AG04450 (cell line): ENCODE data around the gene CTBP2. TPM values are rescaled to one million over a fixed set of nuclear protein-coding genes. Genes with fewer than 3 reads are reported as not detected.
A peak's percentile ranks its signal among the peaks of the same experiment; 100 is the strongest.

ENCODE experiments used
- CTCF ChIA-PET: fragments of 300-600, 350-600 bp; formaldehyde crosslinking; extraction: SDS; loops from one replicate; lab custom pipeline; 2022; ENCODE audit warnings: antibody characterized with exemption, inconsistent platforms; lab: Charles Lee
- POLR2A ChIA-PET: fragments of 350-600 bp; formaldehyde crosslinking; extraction: SDS; loops from one replicate; lab custom pipeline; 2021; ENCODE audit warnings: antibody characterized with exemption, inconsistent platforms; lab: Yijun Ruan, JAX
- DNase-seq: peaks from one replicate; pipeline ENCODE4 v3.0.0-alpha.2; 2011; ENCODE audit warnings: low read depth, low spot score
- H3K27ac ChIP-seq: one replicate; pipeline ENCODE4 v1.5.1; 2012; ENCODE audit warnings: low read depth, low read length, control low read depth
- H3K27me3 ChIP-seq: one replicate; pipeline ENCODE4 v1.6.0; 2012; ENCODE audit warnings: low read length; ENCODE audit not compliant: control insufficient read depth, insufficient read depth
- H3K4me3 ChIP-seq: 2 replicates; pipeline ENCODE4 v1.5.1; 2011; ENCODE audit warnings: mild to moderate bottlenecking, low read depth, low read length, control low read depth
- H3K9me3 ChIP-seq: 2 replicates; pipeline ENCODE4 v1.5.1; 2012; ENCODE audit warnings: low read length; ENCODE audit not compliant: control insufficient read depth, insufficient read depth
- CTCF ChIP-seq: IDR thresholded peaks from 2 replicates; pipeline ENCODE4 v1.5.1; 2011; ENCODE audit warnings: low read depth, low read length, control low read depth, inconsistent platforms
- polyA plus RNA-seq: library from polyadenylated mRNA; depleted of rRNA; stranded (reverse); fragments of >200 nt; gene quantifications from 2 replicates; pipeline ENCODE4 v1.2.3, GENCODE V29; 2011

The CTBP2 gene
- polyA plus RNA-seq, 1 experiment: 52.5 TPM

GRCh38 chr10:125025341-125025740 is 135.0 kb downstream of the CTBP2 start:
- Histone ChIP-seq H3K4me3 (no peak overlapping the region), H3K9me3 (no peaks in the 10 kb centered on the region; the same call in 1 of the 2 replicates), H3K27ac (no peak overlapping the region), H3K27me3 (no peaks in the 10 kb centered on the region)
- peak; percentile 15 for DNase-seq
- ChIA-PET POLR2A (interaction anchor here (1.3 kb wide), 1 partner anchor 10 kb away, joined by 4 read pairs; no protein-coding TSS in a partner anchor), CTCF (interaction anchor here (0.6 kb wide), 1 partner anchor 11 kb away, joined by 3 read pairs; no protein-coding TSS in a partner anchor)
- no peak for TF ChIP-seq CTCF

- no peak for DNase-seq
- ChIA-PET POLR2A (no interaction called here), CTCF (interaction anchor here (0.6 to 1.1 kb wide), 2 partner anchors 12 to 23 kb away, joined by 3 read pairs; no protein-coding TSS in a partner anchor)
- no peak for TF ChIP-seq CTCF
- H3K27me3 ChIP-seq: no peaks in the 10 kb centered on the region
- H3K9me3 ChIP-seq: no peaks in the 10 kb centered on the region; the same call in 1 of the 2 replicates
- H3K4me3 ChIP-seq: no peak overlapping the region
- peak overlapping the region; percentile 3 for H3K27ac ChIP-seq
Observed at GRCh38 chr10:125024497-125025234, 135.7 kb downstream of the CTBP2 start.

DNA sequence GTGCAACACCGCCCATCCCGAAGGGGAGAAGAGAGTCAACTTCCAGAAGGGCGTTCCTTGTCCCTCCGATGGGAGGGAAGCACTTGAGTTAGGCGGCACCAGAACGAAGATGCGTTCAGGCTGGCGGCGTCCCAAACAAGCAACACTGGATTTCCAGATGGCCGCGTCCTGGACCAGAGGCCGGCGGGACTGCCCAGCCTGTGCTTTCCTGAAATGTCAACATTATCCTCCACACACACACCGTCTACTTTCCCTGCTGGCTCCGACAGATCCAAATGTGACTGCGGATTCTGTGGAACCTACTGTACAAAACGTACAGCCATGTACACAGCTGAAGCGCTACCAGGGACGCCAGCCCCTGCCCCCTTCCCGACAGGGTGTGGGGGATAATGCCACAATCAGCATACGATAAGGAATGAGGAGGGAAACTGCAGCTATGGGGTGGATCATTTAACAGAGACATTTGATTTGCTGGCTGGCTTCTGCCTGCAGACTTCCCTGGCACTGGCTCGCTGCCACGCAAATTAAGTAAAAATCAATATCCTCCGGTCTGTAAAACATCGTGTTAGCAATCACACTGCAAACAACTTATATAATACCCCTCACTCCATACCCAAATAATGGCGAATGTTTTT is 136.4 kb downstream of the CTBP2 start:
- no peaks in the 10 kb centered on the region; the same call in 1 of the 2 replicates for H3K9me3 ChIP-seq
- CTCF ChIA-PET: interaction anchor here (1.1 kb wide), 1 partner anchor 24 kb away, joined by 3 read pairs; no protein-coding TSS in a partner anchor
- no peak for TF ChIP-seq CTCF
- no peaks in the 10 kb centered on the region for H3K27me3 ChIP-seq
- POLR2A ChIA-PET: no interaction called here
- no peak overlapping the region for H3K4me3 ChIP-seq
- H3K27ac ChIP-seq: no peak overlapping the region
- DNase-seq: no peak

DNA sequence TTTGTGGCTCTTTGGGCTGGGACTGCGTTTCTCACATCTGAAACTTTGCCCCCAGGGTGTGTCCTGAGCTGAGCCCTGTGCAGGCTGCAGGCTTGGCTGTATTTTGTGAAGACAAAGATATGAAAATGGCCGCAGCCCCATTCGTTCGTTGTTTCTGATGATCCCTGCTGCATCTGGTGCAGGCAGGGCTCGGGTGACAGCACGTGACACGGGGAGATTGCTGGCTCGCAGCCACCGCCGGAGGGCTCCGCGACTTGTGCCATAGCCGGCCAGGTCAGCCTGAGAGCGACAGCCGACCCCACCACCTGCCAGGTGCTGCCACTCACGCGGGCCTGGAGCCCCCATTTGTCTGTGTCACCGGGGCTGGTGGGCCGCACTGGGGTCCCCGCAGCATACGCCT is 137.1 kb downstream of the CTBP2 start:
- TF ChIP-seq CTCF: no peak
- Histone ChIP-seq H3K4me3 (no peak overlapping the region), H3K27ac (no peak overlapping the region), H3K9me3 (no peaks in the 10 kb centered on the region; the same call in 1 of the 2 replicates), H3K27me3 (no peaks in the 10 kb centered on the region)
- DNase-seq: no peak
- CTCF ChIA-PET: no interaction called here
- POLR2A ChIA-PET: no interaction called here

DNA sequence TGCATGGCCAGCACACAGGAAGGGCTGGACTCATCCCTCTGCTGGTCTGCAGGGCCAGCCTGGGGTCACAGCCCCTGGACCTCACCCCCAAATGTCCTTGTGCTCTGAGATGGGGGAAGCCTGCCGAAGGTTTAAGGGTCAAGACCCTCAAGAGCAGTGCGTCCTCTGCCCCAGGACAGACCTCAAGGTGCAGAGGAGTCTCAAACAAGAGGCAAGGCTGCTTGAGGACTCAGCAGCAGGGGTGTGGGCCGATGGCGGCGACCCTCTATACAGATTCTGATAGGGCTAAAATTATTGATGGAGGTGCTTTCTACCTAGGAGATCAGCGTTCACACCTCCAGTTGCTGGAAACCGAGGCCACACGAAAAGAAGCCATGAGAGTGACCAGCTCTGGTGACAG is 137.7 kb downstream of the CTBP2 start:
- no peak for DNase-seq
- H3K27ac ChIP-seq: no peak overlapping the region
- H3K27me3 ChIP-seq: no peaks in the 10 kb centered on the region
- POLR2A ChIA-PET: no interaction called here
- no peak for TF ChIP-seq CTCF
- H3K9me3 ChIP-seq: no peaks in the 10 kb centered on the region; the same call in 1 of the 2 replicates
- CTCF ChIA-PET: no interaction called here
- H3K4me3 ChIP-seq: no peak overlapping the region
